ENCODE measurements around the gene RPLP2.

RPLP2 gene

DNA sequence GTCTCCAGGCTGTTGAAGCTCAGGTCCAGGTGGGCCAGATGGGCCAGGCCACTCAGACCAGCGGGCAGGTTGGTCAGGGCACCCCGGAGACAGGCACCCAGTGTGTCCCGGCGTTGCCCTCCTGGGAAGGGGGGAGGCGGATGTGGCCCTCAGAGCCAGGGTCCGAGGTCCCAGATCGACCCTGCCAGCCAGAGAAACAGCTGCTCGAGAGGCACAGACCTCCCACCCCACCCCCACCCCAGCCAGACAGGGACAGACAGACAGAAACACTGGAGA is 6.4 kb upstream of the RPLP2 start:
- Histone ChIP-seq H3K27me3 (ENCODE audit: insufficient read depth, insufficient read length) (no peaks in the 10 kb centered on the region), H3K4me1 (ENCODE audit: insufficient read depth, insufficient read length) (peaks cover 26% of the 10 kb centered on the region), H3K4me3 (ENCODE audit: insufficient read length, low read depth) (peak overlapping the region; percentile 75), H3K9me3 (ENCODE audit: insufficient read depth, low read length) (no peaks in the 10 kb centered on the region), H3K36me3 (ENCODE audit: insufficient read depth, insufficient read length, low read length) (peaks cover 52% of the 10 kb centered on the region), H3K9ac (ENCODE audit: insufficient read length, low read depth) (peak overlapping the region; percentile 96)
- no peak for DNase-seq (ENCODE audit: low read depth, low spot score)
- TF ChIP-seq SUZ12 (IDR thresholded peaks at IDR 0.05; ENCODE audit: extremely low read depth, insufficient read depth, insufficient read length): no peak
- TF ChIP-seq ZNF274 (IDR thresholded peaks at IDR 0.05; ENCODE audit: low read depth, low read length): no peak
- no peak for TF ChIP-seq YY1 (IDR thresholded peaks at IDR 0.05; ENCODE audit: insufficient read depth, insufficient read length)

DNA sequence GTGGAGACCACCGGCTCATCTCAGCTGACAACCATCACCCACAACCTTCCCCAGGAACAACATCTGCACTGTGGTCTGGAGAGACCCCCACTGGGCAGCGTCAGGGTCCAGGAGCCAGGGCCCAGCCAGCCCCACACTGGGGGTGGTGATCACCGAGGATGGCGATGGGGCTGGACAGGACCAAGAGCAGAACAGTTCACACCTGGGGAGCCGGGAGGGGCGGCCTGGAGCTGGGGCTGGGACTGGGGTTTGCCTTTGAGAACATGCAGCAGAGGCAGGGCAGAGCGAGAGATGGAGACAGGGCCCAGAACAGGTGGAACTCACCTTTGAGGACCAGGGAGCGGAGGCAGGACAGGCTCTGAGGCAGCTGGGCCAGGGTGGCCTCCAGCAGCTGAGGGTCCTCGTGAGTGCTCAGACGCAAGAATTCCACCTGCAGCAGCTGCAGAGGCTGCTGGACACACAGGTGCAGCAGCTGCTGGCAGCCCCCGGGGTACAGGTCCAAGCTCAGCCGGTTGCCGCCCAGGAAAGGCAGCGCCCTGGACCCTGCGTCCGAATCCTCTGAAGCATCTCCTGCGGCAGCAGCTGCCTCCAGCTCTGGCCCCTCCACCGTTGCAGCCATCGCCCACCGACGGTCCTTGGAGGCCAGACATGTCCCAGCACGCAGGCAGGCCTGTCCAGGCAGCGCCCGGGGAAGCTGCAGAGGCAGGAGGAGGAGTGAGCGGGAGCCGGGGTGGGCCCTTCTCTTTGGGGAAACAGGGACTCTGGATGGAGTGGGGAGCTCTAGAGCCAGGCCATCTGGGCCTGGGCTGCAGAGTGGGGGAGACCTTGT is 5.8 kb upstream of the RPLP2 start:
- H3K9ac ChIP-seq (ENCODE audit: insufficient read length, low read depth): peak overlapping the region; percentile 96
- no peaks in the 10 kb centered on the region for H3K9me3 ChIP-seq (ENCODE audit: insufficient read depth, low read length)
- peaks cover 25% of the 10 kb centered on the region for H3K4me1 ChIP-seq (ENCODE audit: insufficient read depth, insufficient read length)
- DNase-seq (ENCODE audit: low read depth, low spot score): no peak
- no peaks in the 10 kb centered on the region for H3K27me3 ChIP-seq (ENCODE audit: insufficient read depth, insufficient read length)
- H3K4me3 ChIP-seq (ENCODE audit: insufficient read length, low read depth): peak overlapping the region; percentile 75
- H3K36me3 ChIP-seq (ENCODE audit: insufficient read depth, insufficient read length, low read length): peaks cover 50% of the 10 kb centered on the region
- TF ChIP-seq YY1 (IDR thresholded peaks at IDR 0.05; ENCODE audit: insufficient read depth, insufficient read length) (no peak), ZNF274 (IDR thresholded peaks at IDR 0.05; ENCODE audit: low read depth, low read length) (no peak), SUZ12 (IDR thresholded peaks at IDR 0.05; ENCODE audit: extremely low read depth, insufficient read depth, insufficient read length) (no peak)

DNA sequence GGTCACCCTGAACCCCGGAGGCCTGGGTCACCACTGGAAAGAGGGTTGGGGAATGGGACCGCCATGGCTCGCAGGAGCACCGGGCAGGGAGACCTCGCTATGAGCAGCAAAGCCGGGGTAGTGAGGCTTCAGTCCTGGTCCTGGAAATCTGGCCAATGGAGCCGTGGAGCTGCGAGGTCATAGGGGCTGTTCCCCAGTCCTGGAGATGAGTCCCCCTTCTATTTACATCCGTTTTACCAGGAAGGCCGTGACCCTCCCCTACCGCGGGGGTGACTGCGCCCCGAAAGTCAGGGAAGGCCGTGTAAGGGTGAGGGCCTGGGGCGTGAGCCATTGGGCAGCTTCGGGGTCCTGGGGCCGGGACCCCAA is 5.2 kb upstream of the RPLP2 start:
- peak overlapping the region; percentile 75 for H3K4me3 ChIP-seq (ENCODE audit: insufficient read length, low read depth)
- H3K36me3 ChIP-seq (ENCODE audit: insufficient read depth, insufficient read length, low read length): peaks cover 44% of the 10 kb centered on the region
- no peaks in the 10 kb centered on the region for H3K9me3 ChIP-seq (ENCODE audit: insufficient read depth, low read length)
- peak overlapping the region; percentile 96 for H3K9ac ChIP-seq (ENCODE audit: insufficient read length, low read depth)
- H3K4me1 ChIP-seq (ENCODE audit: insufficient read depth, insufficient read length): peaks cover 21% of the 10 kb centered on the region
- no peak for DNase-seq (ENCODE audit: low read depth, low spot score)
- no peaks in the 10 kb centered on the region for H3K27me3 ChIP-seq (ENCODE audit: insufficient read depth, insufficient read length)
- TF ChIP-seq YY1 (IDR thresholded peaks at IDR 0.05; ENCODE audit: insufficient read depth, insufficient read length): no peak
- TF ChIP-seq SUZ12 (IDR thresholded peaks at IDR 0.05; ENCODE audit: extremely low read depth, insufficient read depth, insufficient read length): no peak
- no peak for TF ChIP-seq ZNF274 (IDR thresholded peaks at IDR 0.05; ENCODE audit: low read depth, low read length)

DNA sequence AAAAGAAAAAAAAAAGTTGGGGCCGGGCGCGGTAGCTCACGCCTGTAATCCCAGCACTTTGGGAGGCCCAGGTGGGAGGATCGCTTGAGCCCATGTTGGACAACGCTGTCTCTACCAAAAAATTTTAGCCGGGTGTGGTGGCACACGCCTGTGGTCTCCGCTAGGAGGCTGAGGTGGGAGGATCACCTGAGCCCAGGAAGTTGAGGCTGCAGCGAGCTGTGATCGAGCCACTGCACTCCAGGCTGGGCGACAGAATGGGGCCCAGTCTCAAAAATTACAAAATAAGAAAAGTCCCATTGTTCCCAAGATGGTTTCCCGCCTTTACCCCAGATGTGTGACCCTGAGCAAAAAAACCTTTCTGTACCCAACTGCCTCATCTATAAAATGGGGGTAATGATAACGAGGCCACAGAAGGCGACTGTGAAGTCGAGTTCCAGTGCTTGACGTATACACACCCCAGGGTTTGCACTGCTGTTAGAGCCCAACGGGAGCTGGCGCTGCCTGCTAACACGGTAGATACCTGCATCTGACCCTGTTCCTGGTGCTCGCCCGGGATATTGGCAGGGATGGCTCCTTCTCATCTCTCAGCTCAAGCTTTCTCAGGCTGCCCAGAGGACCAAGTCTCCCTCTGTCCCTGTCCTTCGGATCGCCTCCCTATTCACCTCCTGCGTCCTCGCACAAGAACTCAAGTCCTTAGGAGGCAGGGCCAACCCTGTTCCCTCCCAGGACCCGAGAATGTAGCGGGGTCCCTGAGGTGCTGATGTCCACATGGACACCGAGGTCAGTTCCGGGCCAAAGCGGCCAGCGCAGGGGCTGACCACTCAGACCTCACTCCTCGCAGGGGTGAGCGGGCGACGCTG is 1.1 kb upstream of the RPLP2 start:
- H3K36me3 ChIP-seq (ENCODE audit: insufficient read depth, insufficient read length, low read length): peaks cover 41% of the 10 kb centered on the region
- H3K9me3 ChIP-seq (ENCODE audit: insufficient read depth, low read length): no peaks in the 10 kb centered on the region
- peaks cover 20% of the 10 kb centered on the region for H3K4me1 ChIP-seq (ENCODE audit: insufficient read depth, insufficient read length)
- peak overlapping the region; percentile 98 for H3K4me3 ChIP-seq (ENCODE audit: insufficient read length, low read depth)
- DNase-seq (ENCODE audit: low read depth, low spot score): no peak
- H3K27me3 ChIP-seq (ENCODE audit: insufficient read depth, insufficient read length): no peaks in the 10 kb centered on the region
- H3K9ac ChIP-seq (ENCODE audit: insufficient read length, low read depth): peak overlapping the region; percentile 98
- TF ChIP-seq ZNF274 (IDR thresholded peaks at IDR 0.05; ENCODE audit: low read depth, low read length) (no peak), YY1 (IDR thresholded peaks at IDR 0.05; ENCODE audit: insufficient read depth, insufficient read length) (no peak), SUZ12 (IDR thresholded peaks at IDR 0.05; ENCODE audit: extremely low read depth, insufficient read depth, insufficient read length) (no peak)

DNA sequence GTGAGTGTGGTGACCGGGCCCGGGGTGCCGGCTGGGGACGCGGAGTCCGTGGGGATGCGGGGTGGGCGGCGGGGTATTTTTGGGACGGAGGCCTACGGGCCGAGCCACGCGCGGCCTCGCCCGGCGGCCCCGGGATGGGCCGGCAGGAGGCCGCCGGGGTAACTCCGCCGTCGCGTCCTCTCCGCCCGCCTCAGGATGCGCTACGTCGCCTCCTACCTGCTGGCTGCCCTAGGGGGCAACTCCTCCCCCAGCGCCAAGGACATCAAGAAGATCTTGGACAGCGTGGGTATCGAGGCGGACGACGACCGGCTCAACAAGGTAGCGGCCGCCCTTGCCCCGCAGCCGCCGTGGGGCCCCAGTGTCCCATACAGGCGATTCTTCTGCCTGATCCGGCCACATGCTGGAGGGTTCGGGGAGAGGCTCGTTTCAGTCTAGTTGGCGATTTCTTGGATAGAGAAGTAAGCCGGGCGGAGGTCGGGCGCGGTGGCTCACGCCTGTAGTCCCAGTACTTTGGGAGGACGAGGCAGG is 337 bp downstream of the RPLP2 start:
- TF ChIP-seq YY1 (IDR thresholded peaks at IDR 0.05; ENCODE audit: insufficient read depth, insufficient read length) (no peak), SUZ12 (IDR thresholded peaks at IDR 0.05; ENCODE audit: extremely low read depth, insufficient read depth, insufficient read length) (no peak), ZNF274 (IDR thresholded peaks at IDR 0.05; ENCODE audit: low read depth, low read length) (no peak)
- peak overlapping the region; percentile 98 for H3K4me3 ChIP-seq (ENCODE audit: insufficient read length, low read depth)
- DNase-seq (ENCODE audit: low read depth, low spot score): no peak
- H3K27me3 ChIP-seq (ENCODE audit: insufficient read depth, insufficient read length): no peaks in the 10 kb centered on the region
- H3K4me1 ChIP-seq (ENCODE audit: insufficient read depth, insufficient read length): peaks cover 9% of the 10 kb centered on the region
- peak overlapping the region; percentile 98 for H3K9ac ChIP-seq (ENCODE audit: insufficient read length, low read depth)
- H3K9me3 ChIP-seq (ENCODE audit: insufficient read depth, low read length): no peaks in the 10 kb centered on the region
- H3K36me3 ChIP-seq (ENCODE audit: insufficient read depth, insufficient read length, low read length): peaks cover 49% of the 10 kb centered on the region

DNA sequence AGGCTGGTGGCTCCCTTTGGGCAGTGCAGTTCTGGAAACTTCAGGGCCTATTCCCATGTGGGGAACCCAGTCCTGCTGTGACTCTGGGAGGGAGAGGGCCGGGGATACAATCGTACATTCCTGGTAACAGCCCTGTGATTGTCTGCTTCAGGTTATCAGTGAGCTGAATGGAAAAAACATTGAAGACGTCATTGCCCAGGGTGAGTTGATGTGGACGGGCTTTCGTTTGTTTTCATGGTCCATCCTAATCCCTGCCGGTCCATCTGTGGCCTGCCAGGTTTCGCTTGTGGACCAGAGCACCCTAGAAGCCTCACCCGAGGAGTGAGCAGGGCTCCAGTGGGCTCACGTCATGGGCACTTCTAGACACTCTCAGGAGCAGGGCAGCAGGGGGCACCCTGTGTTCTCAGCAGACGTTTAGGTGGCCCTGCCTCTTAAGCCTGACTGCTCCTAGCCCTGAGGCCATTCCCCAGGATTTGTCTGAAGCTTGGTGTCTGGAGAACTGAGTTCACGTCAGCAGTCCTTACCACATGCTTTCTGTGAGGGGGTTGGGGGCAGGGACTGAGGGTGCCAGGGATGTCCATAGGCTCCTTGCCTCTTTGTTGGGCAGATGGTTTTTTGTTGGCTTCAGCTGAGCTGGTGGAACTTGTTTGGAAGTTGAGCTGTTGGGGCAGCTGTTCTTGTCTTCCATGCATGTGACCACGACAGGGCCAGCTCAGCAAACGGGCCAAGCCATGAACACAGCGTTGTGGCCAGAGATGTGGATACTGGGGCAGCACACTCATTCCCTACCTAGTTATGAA is 1.9 kb downstream of the RPLP2 start:
- Histone ChIP-seq H3K4me1 (ENCODE audit: insufficient read depth, insufficient read length) (peaks cover 12% of the 10 kb centered on the region), H3K9ac (ENCODE audit: insufficient read length, low read depth) (peak overlapping the region; percentile 98), H3K9me3 (ENCODE audit: insufficient read depth, low read length) (no peaks in the 10 kb centered on the region), H3K27me3 (ENCODE audit: insufficient read depth, insufficient read length) (no peaks in the 10 kb centered on the region), H3K4me3 (ENCODE audit: insufficient read length, low read depth) (peak overlapping the region; percentile 98), H3K36me3 (ENCODE audit: insufficient read depth, insufficient read length, low read length) (peaks cover 56% of the 10 kb centered on the region)
- no peak for DNase-seq (ENCODE audit: low read depth, low spot score)
- TF ChIP-seq SUZ12 (IDR thresholded peaks at IDR 0.05; ENCODE audit: extremely low read depth, insufficient read depth, insufficient read length): no peak
- TF ChIP-seq ZNF274 (IDR thresholded peaks at IDR 0.05; ENCODE audit: low read depth, low read length): no peak
- TF ChIP-seq YY1 (IDR thresholded peaks at IDR 0.05; ENCODE audit: insufficient read depth, insufficient read length): no peak

Data from NT2/D1 (cell line).